DND-41 (cell line): ENCODE data around the gene RGS17.

Experiments used
- ATAC-seq: fragments of 200-7000 bp; cut with Tn5 transposase; 3 replicates; pipeline ENCODE4 v1.9.1; 2021; ENCODE audit warnings: low read depth; ENCODE audit not compliant: insufficient read depth
- DNase-seq: peaks from one replicate; pipeline ENCODE4 v3.0.0-alpha.2; 2020
- H2AFZ ChIP-seq: 2 replicates; pipeline ENCODE4 v1.6.0; 2012; ENCODE audit warnings: low read depth, low read length
- H3K27ac ChIP-seq: 2 replicates; pipeline ENCODE4 v1.5.1; 2012; ENCODE audit warnings: low read length, inconsistent platforms
- H3K27me3 ChIP-seq: fragments of 200-600 bp; sonication (generic); 2 replicates; pipeline ENCODE4 v1.6.0; 2012; ENCODE audit warnings: low read length, mild to moderate bottlenecking, inconsistent platforms; ENCODE audit not compliant: insufficient read depth, poor library complexity
- H3K36me3 ChIP-seq: 2 replicates; pipeline ENCODE4 v1.5.1; 2012; ENCODE audit warnings: low read length, inconsistent platforms; ENCODE audit not compliant: insufficient read depth
- H3K4me1 ChIP-seq: 2 replicates; pipeline ENCODE4 v1.5.1; 2012; ENCODE audit warnings: mild to moderate bottlenecking, low read length; ENCODE audit not compliant: insufficient read depth
- H3K4me2 ChIP-seq: 2 replicates; pipeline ENCODE4 v1.6.0; 2012; ENCODE audit warnings: mild to moderate bottlenecking, moderate library complexity, low read length, inconsistent platforms; ENCODE audit not compliant: insufficient read depth
- H3K4me3 ChIP-seq, 2 experiments: fragments of 200-600 bp in 1 of 2; shearing (Covaris generic) in 1 of 2; 2 replicates each; pipeline ENCODE4 v1.5.1; 2012 to 2016; ENCODE audit warnings: inconsistent platforms in 2 of 2, low read length in 2 of 2, mild to moderate bottlenecking in 2 of 2, low read depth in 1 of 2, moderate library complexity in 1 of 2
- H3K79me2 ChIP-seq: 2 replicates; pipeline ENCODE4 v1.6.0; 2012; ENCODE audit warnings: low read length, inconsistent platforms; ENCODE audit not compliant: insufficient read depth
- H3K9ac ChIP-seq: 2 replicates; pipeline ENCODE4 v1.6.0; 2012; ENCODE audit warnings: low read depth, mild to moderate bottlenecking, inconsistent platforms, low read length, moderate library complexity
- H3K9me3 ChIP-seq: 2 replicates; pipeline ENCODE4 v1.5.1; 2012; ENCODE audit warnings: low read length, moderate library complexity, mild to moderate bottlenecking, inconsistent platforms; ENCODE audit not compliant: insufficient read depth, severe bottlenecking
- H4K20me1 ChIP-seq: 2 replicates; pipeline ENCODE4 v1.6.0; 2012; ENCODE audit warnings: low read length; ENCODE audit not compliant: insufficient read depth
- EZH2 ChIP-seq: IDR thresholded peaks from 3 replicates; pipeline ENCODE4 v1.6.1; 2012; ENCODE audit warnings: borderline replicate concordance, low read depth, mild to moderate bottlenecking, moderate library complexity, low read length, inconsistent platforms; ENCODE audit not compliant: severe bottlenecking
- TF ChIP-seq, protein P1 (sequence below): IDR thresholded peaks from 2 replicates; pipeline ENCODE4 v1.5.1; 2012; ENCODE audit warnings: borderline replicate concordance, low read length, moderate library complexity, mild to moderate bottlenecking; ENCODE audit not compliant: poor library complexity, severe bottlenecking; ENCODE audit errors: extremely low read depth

The RGS17 gene

DNA sequence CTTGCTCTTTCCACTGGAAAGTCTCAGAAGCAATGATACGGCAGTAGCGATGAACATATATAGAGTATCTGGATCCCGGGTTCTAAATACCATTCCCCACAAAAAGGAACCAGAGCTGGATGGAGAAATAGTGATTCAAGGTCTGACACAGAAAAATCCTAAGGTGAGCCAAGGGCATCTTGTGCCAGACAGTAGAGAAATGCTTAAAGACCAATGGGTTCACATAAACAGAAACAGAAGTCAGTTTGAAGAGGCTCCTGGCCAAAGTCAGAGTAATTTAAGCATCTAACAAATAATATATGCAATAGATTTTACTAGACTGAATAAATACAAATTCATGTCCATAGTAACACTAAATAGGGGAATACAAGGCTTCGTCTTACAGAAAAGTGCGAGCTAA, 54.7 kb downstream of the RGS17 start:
- Histone ChIP-seq H3K36me3 (no peaks in the 10 kb centered on the region), H3K4me2 (no peak overlapping the region), H3K27ac (no peak overlapping the region), H3K9ac (no peak overlapping the region), H2AFZ (no peak overlapping the region), H4K20me1 (no peaks in the 10 kb centered on the region), H3K4me3 (no peak overlapping the region), H3K79me2 (no peaks in the 10 kb centered on the region), H3K27me3 (no peaks in the 10 kb centered on the region), H3K4me1 (no peaks in the 10 kb centered on the region), H3K9me3 (no peaks in the 10 kb centered on the region)
- DNase-seq = no peak
- TF ChIP-seq EZH2 = no peak
- TF ChIP-seq, protein P1, sequence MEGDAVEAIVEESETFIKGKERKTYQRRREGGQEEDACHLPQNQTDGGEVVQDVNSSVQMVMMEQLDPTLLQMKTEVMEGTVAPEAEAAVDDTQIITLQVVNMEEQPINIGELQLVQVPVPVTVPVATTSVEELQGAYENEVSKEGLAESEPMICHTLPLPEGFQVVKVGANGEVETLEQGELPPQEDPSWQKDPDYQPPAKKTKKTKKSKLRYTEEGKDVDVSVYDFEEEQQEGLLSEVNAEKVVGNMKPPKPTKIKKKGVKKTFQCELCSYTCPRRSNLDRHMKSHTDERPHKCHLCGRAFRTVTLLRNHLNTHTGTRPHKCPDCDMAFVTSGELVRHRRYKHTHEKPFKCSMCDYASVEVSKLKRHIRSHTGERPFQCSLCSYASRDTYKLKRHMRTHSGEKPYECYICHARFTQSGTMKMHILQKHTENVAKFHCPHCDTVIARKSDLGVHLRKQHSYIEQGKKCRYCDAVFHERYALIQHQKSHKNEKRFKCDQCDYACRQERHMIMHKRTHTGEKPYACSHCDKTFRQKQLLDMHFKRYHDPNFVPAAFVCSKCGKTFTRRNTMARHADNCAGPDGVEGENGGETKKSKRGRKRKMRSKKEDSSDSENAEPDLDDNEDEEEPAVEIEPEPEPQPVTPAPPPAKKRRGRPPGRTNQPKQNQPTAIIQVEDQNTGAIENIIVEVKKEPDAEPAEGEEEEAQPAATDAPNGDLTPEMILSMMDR = no peak
- no peak for ATAC-seq

DNA sequence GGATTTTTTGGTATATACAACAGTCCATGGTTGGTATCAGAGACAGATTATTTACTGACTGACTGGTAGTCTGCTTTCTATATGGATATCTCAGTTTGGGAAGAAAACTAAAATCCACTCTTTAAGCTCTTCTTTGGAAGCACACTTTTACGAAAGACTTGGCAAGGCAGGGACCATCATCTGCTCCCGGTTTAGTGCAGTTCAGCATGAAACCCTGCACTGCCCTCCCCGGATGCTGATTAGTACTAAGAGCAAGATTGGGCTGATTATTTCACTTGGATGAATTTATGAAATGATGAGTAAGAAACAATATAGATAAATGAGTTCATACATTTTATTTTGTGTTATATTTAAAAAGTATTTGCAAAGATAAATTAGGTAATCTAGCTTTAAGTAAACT, 56.3 kb downstream of the RGS17 start:
- Histone ChIP-seq H2AFZ (no peak overlapping the region), H3K4me1 (no peaks in the 10 kb centered on the region), H3K27me3 (no peaks in the 10 kb centered on the region), H3K27ac (no peak overlapping the region), H3K79me2 (no peaks in the 10 kb centered on the region), H3K4me2 (no peak overlapping the region), H3K9ac (no peak overlapping the region), H3K9me3 (no peaks in the 10 kb centered on the region), H3K4me3 (no peak overlapping the region), H3K36me3 (no peaks in the 10 kb centered on the region), H4K20me1 (no peaks in the 10 kb centered on the region)
- TF ChIP-seq EZH2 = no peak
- TF ChIP-seq, protein P1 = no peak
- no peak for ATAC-seq
- DNase-seq = no peak

DNA sequence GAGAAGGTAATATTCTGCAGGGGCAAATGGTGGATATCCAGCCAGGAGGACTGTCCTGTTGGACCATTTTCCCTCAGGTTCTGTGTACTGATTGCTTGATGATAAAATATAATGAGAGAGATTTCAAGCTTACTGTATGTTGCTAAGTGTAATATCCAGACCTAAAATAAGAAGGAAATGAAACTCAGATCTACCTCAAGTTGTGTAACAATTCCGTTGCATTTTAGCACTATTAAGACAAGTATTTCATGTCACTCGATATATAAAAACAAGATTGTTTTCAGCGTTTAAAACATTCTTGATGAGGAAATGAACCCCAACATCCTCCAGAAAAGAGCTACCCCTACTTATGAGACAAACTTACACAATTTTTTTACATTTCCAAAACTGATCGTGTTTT, 57.2 kb downstream of the RGS17 start:
- H4K20me1 ChIP-seq = no peaks in the 10 kb centered on the region
- DNase-seq (no peak), ATAC-seq (no peak)
- H3K27me3 ChIP-seq = no peaks in the 10 kb centered on the region
- no peak overlapping the region for H2AFZ ChIP-seq
- H3K36me3 ChIP-seq = no peaks in the 10 kb centered on the region
- H3K9me3 ChIP-seq = no peaks in the 10 kb centered on the region
- H3K79me2 ChIP-seq = no peaks in the 10 kb centered on the region
- H3K27ac ChIP-seq = no peak overlapping the region
- TF ChIP-seq, protein P1 = no peak
- no peak for TF ChIP-seq EZH2
- H3K4me1 ChIP-seq = no peaks in the 10 kb centered on the region
- no peak overlapping the region for H3K4me2 ChIP-seq
- no peak overlapping the region for H3K4me3 ChIP-seq
- H3K9ac ChIP-seq = no peak overlapping the region

DNA sequence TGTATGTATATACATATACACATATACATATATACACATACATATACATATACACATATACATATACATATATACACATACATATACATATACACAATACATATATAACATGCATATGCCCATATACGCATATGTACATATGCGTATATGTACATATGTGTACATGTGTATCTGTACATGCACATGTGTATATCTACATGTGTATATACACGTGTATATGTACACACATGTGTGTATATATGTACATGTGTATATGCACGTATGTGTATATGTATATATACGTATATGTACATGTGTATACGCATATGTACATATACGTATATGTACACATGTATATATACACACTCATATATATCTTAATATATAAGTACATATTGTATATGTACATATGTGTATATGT, 60.3 kb downstream of the RGS17 start:
- no peak for ATAC-seq
- Histone ChIP-seq H3K4me1 (no peaks in the 10 kb centered on the region), H3K9me3 (no peaks in the 10 kb centered on the region)

More for the DNA sequence above, 60.3 kb downstream of the RGS17 start:
- Histone ChIP-seq H3K27ac (no peak overlapping the region), H3K79me2 (no peaks in the 10 kb centered on the region), H3K36me3 (no peaks in the 10 kb centered on the region), H3K4me2 (no peak overlapping the region), H4K20me1 (no peaks in the 10 kb centered on the region), H3K9ac (no peak overlapping the region), H3K27me3 (no peaks in the 10 kb centered on the region), H2AFZ (no peak overlapping the region), H3K4me3 (no peak overlapping the region)
- DNase-seq = no peak
- TF ChIP-seq EZH2 = no peak
- TF ChIP-seq, protein P1 = no peak
